Fibroblast of pulmonary artery (primary cell): Measurements from ENCODE around the gene RELN.

Experiments used
- DNase-seq: peaks from one replicate; pipeline ENCODE4 v3.0.0-alpha.2; 2010; ENCODE audit warnings: low read depth
- H3K4me3 ChIP-seq: replicated peaks from 2 replicates; pipeline ENCODE4 v1.5.1; 2011; ENCODE audit warnings: low read depth, mild to moderate bottlenecking, control low read depth, low read length, moderate library complexity
- TF ChIP-seq, protein P1 (sequence below): IDR thresholded peaks from 2 replicates; pipeline ENCODE4 v1.5.1; 2011; ENCODE audit warnings: mild to moderate bottlenecking, control low read depth, low read length, inconsistent platforms; ENCODE audit errors: missing control alignments

RELN gene

DNA sequence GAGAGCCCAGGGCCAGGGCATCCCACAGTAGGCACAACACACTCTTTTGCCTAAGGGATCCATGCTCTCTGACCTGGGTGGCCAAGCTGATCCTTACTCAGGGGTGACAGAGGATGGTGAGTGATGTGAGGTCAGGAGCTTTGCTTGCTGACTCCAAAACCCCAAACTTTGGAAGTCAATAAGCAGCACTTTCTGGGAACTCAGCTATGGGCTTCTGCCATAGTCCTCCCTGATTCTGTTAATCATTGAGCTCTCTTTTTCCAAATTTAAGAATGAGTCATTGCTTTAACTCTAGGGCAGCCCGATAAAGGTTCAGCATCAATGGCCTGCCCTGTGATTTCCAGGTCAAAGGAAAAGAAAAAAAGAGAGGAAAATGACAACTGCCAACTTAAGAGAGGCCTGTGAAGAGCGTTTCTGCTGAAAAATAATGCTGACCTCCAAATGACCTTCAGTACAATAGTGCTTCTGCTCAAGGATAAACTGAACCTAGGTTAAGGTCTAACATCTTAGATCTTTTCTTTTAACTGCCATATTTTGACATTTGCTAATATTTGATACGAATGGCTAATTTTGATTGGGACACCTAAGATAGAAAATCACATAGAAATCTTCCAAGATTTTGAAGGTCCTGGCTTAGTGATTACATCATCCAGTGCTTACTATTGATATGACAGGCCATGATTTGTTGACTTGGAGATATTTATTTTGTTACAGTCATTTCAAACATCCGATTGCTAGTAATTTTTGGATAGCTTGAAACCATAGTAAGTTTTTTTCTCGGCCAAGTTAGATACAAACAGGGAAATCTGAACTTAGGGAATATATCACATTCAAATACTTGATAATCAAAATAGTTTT lies 20.8 kb upstream of the RELN start:
- no peak for DNase-seq

DNA sequence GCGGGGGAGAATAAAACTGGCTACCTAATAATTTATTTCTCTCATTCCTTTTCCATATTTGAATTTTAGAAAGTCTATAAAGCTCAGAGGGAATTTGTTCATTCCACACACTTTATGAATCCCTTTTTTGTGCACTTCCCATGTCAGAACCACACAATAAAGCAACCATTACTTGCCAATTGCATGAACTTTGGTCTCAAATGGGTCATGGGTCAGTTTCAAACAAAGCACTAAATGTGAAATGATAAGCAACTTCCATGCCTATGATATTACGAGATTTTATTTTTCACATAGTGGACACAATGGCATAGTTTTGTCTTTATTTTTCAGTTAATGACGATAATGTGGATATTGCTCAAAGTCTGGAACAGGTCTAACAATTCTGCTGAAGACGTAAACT lies 18.6 kb upstream of the RELN start:
- no peak for DNase-seq
- no peak overlapping the region for H3K4me3 ChIP-seq
- TF ChIP-seq, protein P1, sequence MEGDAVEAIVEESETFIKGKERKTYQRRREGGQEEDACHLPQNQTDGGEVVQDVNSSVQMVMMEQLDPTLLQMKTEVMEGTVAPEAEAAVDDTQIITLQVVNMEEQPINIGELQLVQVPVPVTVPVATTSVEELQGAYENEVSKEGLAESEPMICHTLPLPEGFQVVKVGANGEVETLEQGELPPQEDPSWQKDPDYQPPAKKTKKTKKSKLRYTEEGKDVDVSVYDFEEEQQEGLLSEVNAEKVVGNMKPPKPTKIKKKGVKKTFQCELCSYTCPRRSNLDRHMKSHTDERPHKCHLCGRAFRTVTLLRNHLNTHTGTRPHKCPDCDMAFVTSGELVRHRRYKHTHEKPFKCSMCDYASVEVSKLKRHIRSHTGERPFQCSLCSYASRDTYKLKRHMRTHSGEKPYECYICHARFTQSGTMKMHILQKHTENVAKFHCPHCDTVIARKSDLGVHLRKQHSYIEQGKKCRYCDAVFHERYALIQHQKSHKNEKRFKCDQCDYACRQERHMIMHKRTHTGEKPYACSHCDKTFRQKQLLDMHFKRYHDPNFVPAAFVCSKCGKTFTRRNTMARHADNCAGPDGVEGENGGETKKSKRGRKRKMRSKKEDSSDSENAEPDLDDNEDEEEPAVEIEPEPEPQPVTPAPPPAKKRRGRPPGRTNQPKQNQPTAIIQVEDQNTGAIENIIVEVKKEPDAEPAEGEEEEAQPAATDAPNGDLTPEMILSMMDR: no peak

More for the DNA sequence above, 20.8 kb upstream of the RELN start:
- H3K4me3 ChIP-seq: no peak overlapping the region
- TF ChIP-seq, protein P1: no peak

DNA sequence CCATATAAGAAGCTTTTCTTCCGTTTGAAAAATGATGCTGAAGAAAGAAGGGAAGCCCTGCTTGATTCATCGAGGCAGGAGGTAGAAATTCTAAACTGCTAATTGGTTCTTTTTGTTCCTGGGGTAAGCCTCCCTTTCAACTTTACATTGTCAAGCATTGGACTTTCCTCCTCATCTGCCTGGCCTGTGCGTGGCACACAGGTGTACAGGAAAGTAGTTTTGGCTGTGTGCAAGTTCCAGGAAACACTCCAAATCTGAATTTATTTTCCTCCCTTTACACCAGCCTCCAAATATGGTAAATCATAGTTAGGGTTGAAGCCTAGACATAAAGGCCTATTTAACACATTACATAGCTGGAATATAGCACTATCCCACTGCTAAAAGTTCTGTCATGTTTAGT lies 18.2 kb upstream of the RELN start:
- TF ChIP-seq, protein P1: no peak
- DNase-seq: no peak
- H3K4me3 ChIP-seq: no peak overlapping the region

DNA sequence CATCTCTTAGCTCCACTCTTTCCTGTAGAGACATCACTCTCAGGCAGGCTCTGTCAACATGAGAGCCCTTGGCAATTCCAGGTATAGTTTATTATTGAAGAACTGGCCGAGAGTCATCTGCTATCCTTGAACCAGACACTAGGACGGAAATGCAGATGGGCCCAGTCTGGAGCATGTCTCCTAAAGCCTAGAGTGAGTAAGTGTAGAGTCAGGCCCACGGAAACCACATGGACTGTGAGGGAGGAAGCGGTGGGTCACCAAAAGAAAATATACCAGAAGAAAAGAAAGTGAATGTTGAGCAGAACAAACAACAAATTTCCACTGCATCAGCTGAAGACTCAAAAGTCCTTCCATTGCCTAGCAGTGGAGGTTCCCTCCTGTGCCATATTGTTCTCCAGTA lies 15.7 kb upstream of the RELN start:
- TF ChIP-seq, protein P1: no peak
- no peak for DNase-seq

DNA sequence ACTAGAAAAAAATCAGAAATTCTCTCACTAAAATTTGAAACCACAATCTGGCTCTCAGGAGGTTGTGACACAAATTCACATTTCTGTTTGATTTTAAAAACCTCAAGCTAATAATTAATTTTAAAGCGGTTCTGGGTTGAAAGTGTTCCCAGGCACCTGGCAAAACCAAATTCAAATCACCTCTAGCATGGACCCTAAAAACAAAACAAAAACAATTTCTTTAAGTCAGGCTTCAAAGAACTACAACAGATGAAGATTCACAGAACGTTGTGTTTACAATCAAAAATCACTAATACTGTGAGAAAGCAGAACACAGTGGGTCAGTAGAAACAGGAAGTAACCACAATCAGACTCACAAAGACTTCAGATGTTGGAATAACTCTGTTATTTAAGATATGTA lies 7.2 kb upstream of the RELN start:
- no peak for DNase-seq
- H3K4me3 ChIP-seq: no peak overlapping the region
- TF ChIP-seq, protein P1: no peak

More for the DNA sequence above, 15.7 kb upstream of the RELN start:
- H3K4me3 ChIP-seq: no peak overlapping the region

DNA sequence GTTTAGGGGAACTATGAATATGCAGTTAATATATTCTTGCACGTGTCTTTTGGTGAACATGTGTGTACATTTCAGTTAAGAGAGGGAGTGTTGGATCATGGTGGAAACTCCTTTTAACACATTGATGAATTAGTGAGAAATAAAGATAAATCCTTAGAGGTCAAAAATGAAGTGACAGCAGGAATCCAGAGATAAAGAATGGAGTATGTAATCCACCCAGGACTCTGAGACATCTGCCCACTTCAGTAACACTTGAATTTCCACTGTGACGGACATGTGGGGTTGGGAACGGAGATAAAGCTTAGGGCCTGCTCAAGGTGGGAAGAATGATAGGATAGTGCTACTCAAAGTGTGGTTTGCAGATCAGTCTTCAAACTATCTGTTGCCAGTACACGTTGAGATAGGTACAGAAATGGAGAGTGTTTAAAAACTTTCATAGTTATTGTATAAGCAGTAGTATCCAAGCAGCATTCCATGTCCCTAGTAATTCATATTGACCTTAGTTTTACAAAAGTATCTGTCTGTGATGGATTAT lies 6.6 kb upstream of the RELN start:
- no peak overlapping the region for H3K4me3 ChIP-seq
- TF ChIP-seq, protein P1: no peak
- no peak for DNase-seq
